Hepatocyte (in vitro differentiated cells): ENCODE results near the gene GID4. TPM values are rescaled to one million over a fixed set of nuclear protein-coding genes. Genes with fewer than 3 reads are reported as not detected.

Experiments
- DNase-seq: peaks from one replicate; pipeline ENCODE4 v3.0.0-alpha.2; 2016; ENCODE audit warnings: low spot score
- H2AFZ ChIP-seq: fragments of 200-600 bp; sonication (generic); 2 replicates; pipeline ENCODE4 v1.6.0; 2016; ENCODE audit warnings: antibody characterized with exemption, mild to moderate bottlenecking
- H3K27ac ChIP-seq: fragments of 200-600 bp; sonication (generic); 2 replicates; pipeline ENCODE4 v1.5.1; 2016; ENCODE audit warnings: mild to moderate bottlenecking
- H3K27me3 ChIP-seq: fragments of 200-600 bp; sonication (generic); 2 replicates; pipeline ENCODE4 v1.6.1; 2016
- H3K36me3 ChIP-seq: fragments of 200-600 bp; sonication (generic); replicated peaks from 2 replicates; pipeline ENCODE4 v1.5.1; 2016; ENCODE audit warnings: low read depth; ENCODE audit not compliant: insufficient read depth
- H3K4me1 ChIP-seq: fragments of 200-600 bp; sonication (generic); 2 replicates; pipeline ENCODE4 v1.5.1; 2016; ENCODE audit warnings: mild to moderate bottlenecking, moderate library complexity; ENCODE audit not compliant: insufficient read depth
- H3K4me2 ChIP-seq: fragments of 200-600 bp; sonication (generic); 2 replicates; pipeline ENCODE4 v1.6.0; 2016
- H3K4me3 ChIP-seq: fragments of 200-600 bp; sonication (generic); 2 replicates; pipeline ENCODE4 v1.5.1; 2016; ENCODE audit warnings: mild to moderate bottlenecking
- H3K79me2 ChIP-seq: fragments of 200-600 bp; sonication (generic); 2 replicates; pipeline ENCODE4 v1.6.0; 2017; ENCODE audit warnings: mild to moderate bottlenecking
- H3K9me2 ChIP-seq: fragments of 200-600 bp; sonication (generic); replicated peaks from 2 replicates; pipeline ENCODE4 v1.6.0; 2017; ENCODE audit warnings: mild to moderate bottlenecking; ENCODE audit not compliant: insufficient read depth
- H3K9me3 ChIP-seq: fragments of 200-600 bp; sonication (generic); 2 replicates; pipeline ENCODE4 v1.5.1; 2016; ENCODE audit warnings: low read depth, mild to moderate bottlenecking
- H4K20me1 ChIP-seq: fragments of 200-600 bp; sonication (generic); 2 replicates; pipeline ENCODE4 v1.6.0; 2016; ENCODE audit warnings: mild to moderate bottlenecking; ENCODE audit not compliant: insufficient read depth, poor library complexity, severe bottlenecking
- CTCF ChIP-seq: fragments of 200-600 bp; sonication (generic); IDR thresholded peaks from 2 replicates; pipeline ENCODE4 v1.5.1; 2016; ENCODE audit warnings: antibody characterized with exemption, mild to moderate bottlenecking; ENCODE audit not compliant: poor library complexity
- EZH2 ChIP-seq: fragments of 200-600 bp; sonication (generic); IDR thresholded peaks from 2 replicates; pipeline ENCODE4 v1.6.1; 2016; ENCODE audit warnings: antibody characterized with exemption, mild to moderate bottlenecking, borderline replicate concordance
- EZH2phosphoT487 ChIP-seq: fragments of 200-600 bp; sonication (generic); IDR thresholded peaks from one replicate; pipeline ENCODE4 v1.6.1; 2018; ENCODE audit warnings: antibody characterized with exemption, mild to moderate bottlenecking, low read depth, moderate library complexity; ENCODE audit not compliant: unreplicated experiment, severe bottlenecking
- WGBS: methylation state at CpG from one replicate; pipeline ENCODE4 v1.1.6; 2016; ENCODE audit warnings: low lambda C conversion rate; ENCODE audit errors: missing lambda C conversion rate; 5-methylcytosine and 5-hydroxymethylcytosine counted together
- polyA plus RNA-seq: library from polyadenylated mRNA; unstranded; fragments of >200 nt; fragmentation: Nextera tagmentation; extraction: Ambion mirVana; gene quantifications from 2 replicates; pipeline ENCODE4 v1.2.1, GENCODE V29; 2016
- total RNA-seq: library from RNA; depleted of rRNA; stranded (reverse); fragments of >200 nt; gene quantifications from 2 replicates; pipeline ENCODE4 v1.2.3, GENCODE V29; 2014

GID4 gene
- total and polyA plus RNA-seq, 2 experiments from 2014 or later = 6.7 to 8.2 TPM

- no peaks in the 10 kb centered on the region for H3K36me3 ChIP-seq
Measured at GRCh38 chr17:18011286-18011685, 27.9 kb upstream of the GID4 start.

GRCh38 chr17:18014006-18014405 is 25.2 kb upstream of the GID4 start:
- H2AFZ ChIP-seq = no peak overlapping the region
- no peaks in the 10 kb centered on the region for H3K79me2 ChIP-seq
- no peaks in the 10 kb centered on the region for H3K27me3 ChIP-seq
- H3K36me3 ChIP-seq = no peaks in the 10 kb centered on the region
- H3K4me1 ChIP-seq = peaks cover 7% of the 10 kb centered on the region
- no peak overlapping the region for H3K4me3 ChIP-seq
- no peak overlapping the region for H3K27ac ChIP-seq
- TF ChIP-seq EZH2phosphoT487 (no peak), EZH2 (no peak), CTCF (no peak)
- no peak overlapping the region for H3K4me2 ChIP-seq
- DNase-seq = no peak
- 97% methylated on average over 6 of the region's 6 CpGs for WGBS
- no peaks in the 10 kb centered on the region for H3K9me3 ChIP-seq
- H3K9me2 ChIP-seq = no peaks in the 10 kb centered on the region
- no peaks in the 10 kb centered on the region for H4K20me1 ChIP-seq

More at GRCh38 chr17:18011286-18011685, 27.9 kb upstream of the GID4 start:
- no peak overlapping the region for H2AFZ ChIP-seq
- TF ChIP-seq EZH2phosphoT487 (no peak), CTCF (no peak), EZH2 (no peak)
- no peaks in the 10 kb centered on the region for H4K20me1 ChIP-seq
- no peak overlapping the region for H3K4me2 ChIP-seq
- no peak for DNase-seq
- H3K4me1 ChIP-seq = no peaks in the 10 kb centered on the region
- H3K9me2 ChIP-seq = no peaks in the 10 kb centered on the region
- WGBS = 94% methylated on average over 5 of the region's 5 CpGs
- H3K79me2 ChIP-seq = no peaks in the 10 kb centered on the region
- no peaks in the 10 kb centered on the region for H3K27me3 ChIP-seq
- H3K4me3 ChIP-seq = no peak overlapping the region
- H3K27ac ChIP-seq = no peak overlapping the region
- no peaks in the 10 kb centered on the region for H3K9me3 ChIP-seq

GRCh38 chr17:18015593-18015992 is 23.6 kb upstream of the GID4 start:
- no peaks in the 10 kb centered on the region for H3K27me3 ChIP-seq
- WGBS = 97% methylated on average over 5 of the region's 5 CpGs
- no peak overlapping the region for H3K27ac ChIP-seq
- H3K9me2 ChIP-seq = no peaks in the 10 kb centered on the region
- TF ChIP-seq CTCF (no peak), EZH2phosphoT487 (no peak), EZH2 (no peak)
- H3K9me3 ChIP-seq = no peaks in the 10 kb centered on the region
- H3K4me3 ChIP-seq = no peak overlapping the region
- no peaks in the 10 kb centered on the region for H3K79me2 ChIP-seq
- DNase-seq = no peak
- peaks cover 7% of the 10 kb centered on the region for H3K4me1 ChIP-seq
- H2AFZ ChIP-seq = no peak overlapping the region
- H3K36me3 ChIP-seq = no peaks in the 10 kb centered on the region
- no peak overlapping the region for H3K4me2 ChIP-seq
- no peaks in the 10 kb centered on the region for H4K20me1 ChIP-seq

- Histone ChIP-seq H3K27me3 (no peaks in the 10 kb centered on the region), H2AFZ (no peak overlapping the region), H3K36me3 (no peaks in the 10 kb centered on the region), H4K20me1 (no peaks in the 10 kb centered on the region), H3K9me2 (no peaks in the 10 kb centered on the region), H3K4me3 (no peak overlapping the region), H3K4me2 (no peak overlapping the region), H3K9me3 (no peaks in the 10 kb centered on the region), H3K79me2 (no peaks in the 10 kb centered on the region), H3K27ac (no peak overlapping the region), H3K4me1 (peaks cover 7% of the 10 kb centered on the region)
- TF ChIP-seq EZH2phosphoT487 (no peak), CTCF (no peak), EZH2 (no peak)
- no peak for DNase-seq
- 93% methylated on average over 12 of the region's 12 CpGs for WGBS
Measured at GRCh38 chr17:18016426-18016825, 22.8 kb upstream of the GID4 start.
